HG02588 (cell line): Measurements from ENCODE around the gene RREB1.

ENCODE experiments used
- ATAC-seq: cut with Tn5 transposase; IDR thresholded peaks from one replicate; pipeline ENCODE4 v1.9.1; 2021; ENCODE audit warnings: mild to moderate bottlenecking, moderate library complexity; ENCODE audit not compliant: unreplicated experiment

RREB1 gene

DNA sequence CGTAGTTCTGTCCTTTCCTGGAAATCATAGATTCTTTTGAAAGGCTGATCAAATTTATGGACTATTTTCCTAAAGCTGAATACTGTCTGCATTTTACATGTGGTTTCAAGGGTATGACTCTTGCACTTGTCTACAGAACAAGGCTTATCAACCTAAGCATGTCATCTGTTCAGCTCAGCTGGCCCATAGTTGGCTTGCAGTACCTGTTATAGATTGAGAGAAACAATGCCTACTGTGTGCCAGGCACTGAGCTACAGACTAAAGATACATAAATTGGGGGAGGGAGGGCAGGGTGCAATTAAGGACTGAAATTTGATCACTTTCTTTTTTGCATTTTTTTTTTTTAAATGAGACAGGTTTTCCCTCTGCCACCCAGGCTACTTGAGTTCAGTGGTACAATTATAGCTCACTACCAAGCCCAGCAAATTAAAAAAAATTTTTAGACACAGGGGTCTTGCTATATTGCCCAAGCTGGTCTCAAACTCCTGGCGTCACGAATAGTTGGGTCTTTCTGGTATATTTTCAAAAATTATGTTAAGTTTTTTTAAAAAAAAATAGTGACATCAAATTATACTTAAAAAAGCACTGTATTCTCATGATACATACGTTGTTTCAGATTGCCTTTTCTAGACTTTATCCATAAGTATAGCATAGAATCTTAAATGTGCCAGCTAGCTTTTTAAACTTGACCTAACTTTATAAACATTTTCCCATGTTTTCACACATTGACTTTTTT is 52.2 kb downstream of the RREB1 start:
- ATAC-seq: no peak

GRCh38 chr6:7161253-7161623 is 53.5 kb downstream of the RREB1 start:
- no peak for ATAC-seq

DNA sequence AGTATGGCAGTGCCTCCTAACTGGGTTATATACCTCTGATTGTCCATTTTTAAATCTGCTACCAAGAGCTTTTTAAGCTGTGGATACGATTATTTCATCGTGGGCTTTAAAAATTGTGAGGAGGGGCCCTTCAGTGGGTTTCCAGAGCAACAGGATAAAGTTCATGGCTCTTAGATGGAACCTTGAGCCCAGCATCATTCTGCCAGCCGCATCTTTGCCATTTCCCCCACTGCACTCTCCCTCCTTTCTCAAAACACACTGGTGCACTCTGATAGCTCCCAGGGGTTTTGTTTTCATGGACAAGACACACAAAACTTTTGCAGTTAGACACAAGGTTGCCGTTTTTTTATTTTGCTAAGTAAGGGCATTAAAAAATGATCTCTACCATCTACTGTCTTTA is 54.1 kb downstream of the RREB1 start:
- ATAC-seq: no peak

DNA sequence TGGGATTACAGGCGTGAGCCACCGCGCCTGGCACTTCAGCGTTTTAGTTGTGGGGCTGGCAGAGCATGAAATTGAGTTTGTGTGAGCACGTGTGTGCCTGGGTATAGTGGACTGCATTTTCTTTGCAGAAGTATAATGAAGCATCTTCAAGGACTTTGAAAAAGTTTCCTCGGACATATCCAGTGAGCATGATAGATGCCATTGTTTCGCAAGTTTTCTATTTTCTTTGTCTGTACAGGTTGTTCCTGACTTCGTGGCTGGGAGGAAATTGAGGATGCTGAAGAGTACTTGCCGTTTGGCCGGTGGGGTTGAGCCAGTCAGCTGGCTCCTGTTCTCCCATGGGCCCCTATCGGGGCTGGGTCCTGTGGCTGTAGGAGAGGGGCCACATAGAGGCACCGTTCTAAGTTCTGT is 55.9 kb downstream of the RREB1 start:
- no peak for ATAC-seq

DNA sequence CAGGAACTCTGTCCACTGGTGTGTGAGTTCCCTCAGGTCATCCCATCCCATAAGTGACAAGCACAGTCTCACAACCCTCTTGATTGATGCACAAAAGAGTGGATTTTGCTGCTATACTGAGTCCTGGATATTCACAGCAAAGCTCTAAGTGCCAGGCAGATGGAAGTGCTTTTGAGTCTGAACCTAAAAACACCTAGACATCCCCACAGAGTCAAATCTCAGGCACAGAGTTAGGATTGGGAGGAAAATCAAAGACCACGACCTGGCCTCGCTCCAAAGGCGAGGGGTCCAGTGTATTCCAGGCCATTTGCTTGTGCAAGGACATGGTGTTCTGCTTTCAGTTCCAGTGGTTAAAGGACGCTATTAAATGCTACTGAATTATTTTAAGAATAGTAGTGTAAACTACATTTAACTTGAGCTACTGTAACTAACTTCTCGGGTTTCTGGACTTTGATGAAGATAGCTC is 56.8 kb downstream of the RREB1 start:
- ATAC-seq: no peak

- no peak for ATAC-seq
Observed at GRCh38 chr6:7165002-7165889, 57.5 kb downstream of the RREB1 start.

DNA sequence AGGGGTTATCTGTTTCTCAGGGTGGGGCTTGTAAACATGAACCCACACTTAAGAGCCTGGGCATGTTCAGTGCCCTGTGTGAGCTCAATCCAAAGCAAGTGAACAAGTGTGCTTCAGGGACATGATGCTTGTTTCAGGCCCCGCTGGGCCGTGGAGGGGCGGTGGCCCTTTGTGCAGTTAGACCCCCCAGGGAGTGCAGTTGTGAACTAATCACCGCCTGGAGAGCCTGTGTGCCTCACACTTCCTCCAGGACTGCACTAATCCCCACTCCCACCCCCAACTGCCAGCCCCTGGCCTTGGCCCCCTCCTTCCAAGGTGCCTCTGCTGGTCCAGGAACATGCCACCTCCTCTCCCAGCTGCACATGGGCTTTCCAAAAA is 58.1 kb downstream of the RREB1 start:
- no peak for ATAC-seq

DNA sequence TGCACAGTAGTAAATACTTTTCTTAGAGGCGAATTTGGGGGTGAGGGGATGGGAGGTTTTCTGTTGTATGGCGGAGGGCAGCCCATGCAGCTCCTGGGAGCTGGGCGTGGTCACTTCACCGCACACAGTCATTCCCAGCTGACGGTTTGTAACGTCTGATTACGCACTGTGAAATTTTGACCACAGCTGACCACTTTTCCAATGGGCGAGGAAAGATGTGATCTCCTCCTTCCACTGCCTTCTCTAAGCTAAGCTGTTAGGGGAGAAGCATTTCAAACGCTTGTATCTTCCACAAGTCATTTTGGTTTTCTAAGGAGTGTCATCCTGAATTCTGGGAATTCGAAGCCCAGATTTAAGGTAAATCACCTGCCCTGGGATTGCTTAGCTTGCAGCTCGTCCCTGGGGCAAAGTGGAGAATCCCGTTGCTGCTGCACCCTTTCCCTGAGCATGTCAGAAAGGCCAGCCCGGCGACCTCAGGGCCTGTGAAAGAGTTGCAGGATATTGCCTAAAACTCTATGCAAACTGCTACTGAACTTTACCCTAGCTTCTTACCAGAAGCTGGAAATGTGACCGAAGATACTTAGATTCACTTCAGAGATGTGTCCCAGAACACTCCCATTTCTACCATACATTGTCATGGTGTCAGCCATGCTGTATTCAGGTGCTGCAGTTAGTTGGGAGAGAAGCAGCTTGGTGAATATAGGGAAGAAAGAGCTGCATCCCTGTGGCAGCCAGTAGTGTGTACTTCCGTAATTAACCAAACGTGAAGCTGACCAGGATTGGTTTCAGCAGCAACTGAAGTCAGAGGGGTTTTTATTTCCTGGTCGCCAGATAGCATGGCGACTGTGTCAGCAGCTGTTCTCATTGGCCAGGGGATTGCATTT is 58.9 kb downstream of the RREB1 start:
- ATAC-seq: no peak

GRCh38 chr6:7169296-7169721 is 61.5 kb downstream of the RREB1 start:
- ATAC-seq: no peak

DNA sequence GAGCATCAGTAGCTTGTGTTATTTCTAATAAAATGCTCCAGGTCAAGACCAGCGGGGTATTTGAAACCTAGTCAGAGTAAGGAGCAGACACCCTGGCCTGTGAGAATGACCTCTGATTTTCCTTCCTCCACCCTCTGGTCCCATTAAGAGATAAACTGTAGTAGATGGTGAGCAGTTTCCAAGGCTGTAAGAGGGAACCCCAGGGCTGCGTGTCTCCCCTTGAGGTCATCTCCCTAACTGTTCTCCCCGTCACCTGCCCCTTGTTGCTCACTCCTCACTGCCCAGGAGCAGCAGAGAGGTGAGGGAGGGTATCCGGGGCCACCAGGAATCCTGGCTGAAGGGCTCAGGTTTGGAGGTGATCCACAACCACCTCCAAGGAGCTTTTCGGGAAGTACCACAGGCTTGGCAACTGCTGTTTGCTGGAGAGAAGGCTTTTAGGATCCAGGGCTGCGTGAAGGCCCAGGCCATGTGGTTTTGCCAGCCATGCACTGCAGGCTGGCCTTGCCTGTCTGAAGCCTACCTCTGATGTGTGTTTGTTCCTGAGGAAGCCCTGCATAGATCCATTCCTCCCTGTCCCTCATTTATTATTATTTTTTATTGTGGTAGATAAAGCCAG is 62.5 kb downstream of the RREB1 start:
- no peak for ATAC-seq

- no peak for ATAC-seq
Observed at GRCh38 chr6:7171119-7171518, 63.4 kb downstream of the RREB1 start.

DNA sequence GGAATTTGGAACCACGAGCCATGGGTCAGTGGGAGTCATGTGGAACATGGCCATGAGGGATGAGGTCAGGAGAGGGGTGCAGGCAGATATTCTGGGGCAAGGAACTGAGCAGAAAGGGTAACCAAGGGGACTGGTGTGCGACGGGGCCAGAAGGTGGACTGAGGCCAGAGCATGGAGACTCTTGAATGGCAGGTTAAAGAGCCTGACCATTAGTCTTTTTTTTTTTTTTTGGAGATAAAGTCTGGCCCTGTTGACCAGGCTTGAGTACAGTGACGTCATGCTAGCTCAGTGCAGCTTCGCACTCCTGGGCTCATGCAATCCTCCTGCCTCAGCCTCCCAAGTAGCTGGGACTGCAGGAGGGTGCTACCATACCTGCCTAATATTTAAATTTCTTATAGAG is 64.0 kb downstream of the RREB1 start:
- ATAC-seq: no peak

DNA sequence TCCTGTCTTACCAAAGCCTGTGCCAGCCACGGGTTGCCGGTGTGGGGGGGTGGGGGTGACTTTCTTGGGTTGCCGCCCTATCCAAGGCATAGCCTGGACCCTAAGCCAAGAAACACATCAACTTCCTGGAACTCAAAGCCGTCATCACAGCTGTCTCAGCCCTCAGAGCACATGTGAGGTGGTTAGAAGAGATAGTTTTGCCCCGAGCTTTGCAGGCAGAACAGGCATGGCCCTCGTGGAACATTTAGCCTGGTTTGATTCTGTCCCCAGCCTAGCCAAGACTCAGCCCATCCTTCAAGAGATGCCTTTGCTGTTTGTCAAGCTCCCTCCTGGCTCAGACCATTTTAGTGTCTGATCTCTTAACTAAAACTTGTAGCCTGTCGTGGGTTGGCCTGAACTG is 64.9 kb downstream of the RREB1 start:
- ATAC-seq: no peak

DNA sequence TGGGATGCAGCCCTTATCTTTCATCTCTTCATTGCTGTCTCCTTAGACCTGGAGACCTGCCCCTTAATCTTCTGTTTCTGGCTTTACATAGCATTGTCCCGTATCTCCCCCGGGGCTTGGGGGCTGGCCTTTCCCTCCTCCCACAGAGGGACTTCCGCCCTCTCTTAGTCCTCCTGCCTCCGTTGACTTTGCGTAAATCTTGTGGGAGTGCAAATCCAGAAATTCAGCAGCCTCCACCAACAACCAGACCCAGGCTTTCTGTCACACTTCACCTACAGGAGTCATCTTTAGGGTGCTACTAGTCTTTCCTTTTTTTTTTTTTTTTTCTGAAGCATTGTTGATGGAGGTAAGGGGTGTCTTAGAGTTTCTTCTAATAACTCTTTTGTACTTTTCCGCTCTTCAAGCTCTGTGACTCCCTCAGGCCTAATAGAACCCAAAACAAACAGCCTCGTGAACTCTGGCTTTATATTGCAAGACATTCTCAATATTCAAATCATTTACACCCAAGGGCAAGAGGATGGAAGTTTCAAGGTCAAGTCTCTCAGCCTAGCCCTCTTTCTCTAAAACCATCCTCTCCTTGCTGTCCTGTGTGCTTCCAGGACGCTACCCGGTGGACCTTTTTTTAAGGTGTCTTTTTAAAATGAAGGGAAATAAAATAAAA is 66.2 kb downstream of the RREB1 start:
- no peak for ATAC-seq

GRCh38 chr6:7175462-7175861 is 67.7 kb downstream of the RREB1 start:
- ATAC-seq: no peak

- no peak for ATAC-seq
Observed at GRCh38 chr6:7176208-7176607, 68.4 kb downstream of the RREB1 start.

GRCh38 chr6:7178280-7178679 is 70.5 kb downstream of the RREB1 start:
- no peak for ATAC-seq

GRCh38 chr6:7180751-7181150 is 73.0 kb downstream of the RREB1 start:
- no peak for ATAC-seq

DNA sequence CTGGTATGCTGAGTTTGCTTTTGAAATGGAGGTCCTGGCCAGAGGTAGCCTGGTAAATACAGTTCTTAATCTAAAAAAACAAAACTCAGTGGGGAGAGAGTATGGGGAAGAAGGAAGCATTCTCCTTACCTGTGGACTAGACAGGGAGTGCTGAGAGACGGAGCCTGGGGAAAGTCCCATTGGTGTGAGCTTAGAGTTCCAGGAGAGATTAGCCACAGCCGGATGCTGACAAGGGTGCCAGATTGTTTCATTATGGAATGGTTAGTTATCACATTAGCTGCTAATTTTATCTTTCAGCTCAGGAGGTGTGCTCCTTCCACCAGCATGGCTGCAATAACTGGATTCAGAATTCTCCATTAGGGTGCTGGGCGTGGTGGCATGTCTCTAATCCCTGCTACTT is 75.9 kb downstream of the RREB1 start:
- no peak for ATAC-seq

- no peak for ATAC-seq
Observed at GRCh38 chr6:7184502-7184901, 76.7 kb downstream of the RREB1 start.
